HepG2 (cell line): ENCODE results near the gene SH3PXD2A. TPM values are rescaled to one million over a fixed set of nuclear protein-coding genes. Genes with fewer than 3 reads are reported as not detected.

Experiments used
- ATAC-seq: fragments of 200-7000 bp; cut with Tn5 transposase; 3 replicates; pipeline ENCODE4 v1.9.1; 2020; ENCODE audit warnings: mild to moderate bottlenecking, moderate library complexity
- BruUV-seq: library from RNA; stranded (reverse); fragments of 400-500 nt; replicated peaks from 2 replicates; lab custom pipeline; 2021; lab: Mats Ljungman, UMichigan
- CTCF ChIA-PET: fragments of 300-600 bp; formaldehyde crosslinking; extraction: SDS; loops from one replicate; lab custom pipeline; 2021; ENCODE audit warnings: low total read pairs, inconsistent platforms, low intra/inter-chr PET ratio; lab: Yijun Ruan, JAX
- POLR2A ChIA-PET: fragments of 350-600 bp; sonication (Branson Sonifier 250); formaldehyde crosslinking; loops from one replicate; lab custom pipeline; 2020; ENCODE audit warnings: antibody characterized with exemption, inconsistent platforms; lab: Yijun Ruan, JAX
- DNase-seq: peaks from one replicate; pipeline ENCODE4 v3.0.0-alpha.2; 2015; ENCODE audit warnings: low spot score
- FAIRE-seq: peaks from 3 replicates; lab custom pipeline; 2011; peaks lifted over from hg19 to GRCh38; lab: Jason Lieb, UNC
- H2AFZ ChIP-seq: one replicate; pipeline ENCODE4 v1.6.1; 2011; ENCODE audit warnings: low read length, inconsistent platforms
- H3K27ac ChIP-seq: fragments of 300-600 bp; 3 replicates; pipeline ENCODE4 v1.8.0; 2011; ENCODE audit warnings: mixed run types, mild to moderate bottlenecking, mixed read lengths, low read length, inconsistent platforms; ENCODE audit not compliant: insufficient read depth; ENCODE audit errors: extremely low read length
- H3K27me3 ChIP-seq, 2 experiments: fragments of 200-600 bp in 1 of 2; 2 replicates in 1 of 2; 3 replicates in 1 of 2; pipeline versions ENCODE4 v1.6.0 to v1.8.0; 2011; ENCODE audit warnings: low read length in 2 of 2, mild to moderate bottlenecking in 2 of 2, moderate library complexity in 2 of 2, inconsistent platforms in 1 of 2; ENCODE audit not compliant: insufficient read depth in 2 of 2, control insufficient read depth in 1 of 2
- H3K36me3 ChIP-seq, 2 experiments: fragments of 200-600 bp in 1 of 2; replicated peaks in 1 of 2; 2 replicates in 1 of 2; 3 replicates in 1 of 2; pipeline versions ENCODE4 v1.5.1 to v1.8.0; 2011; ENCODE audit warnings: low read length in 2 of 2, inconsistent platforms in 1 of 2; ENCODE audit not compliant: insufficient read depth in 2 of 2, control insufficient read depth in 1 of 2
- H3K4me1 ChIP-seq: 2 replicates; pipeline ENCODE4 v1.5.1; 2012; ENCODE audit warnings: low read length, inconsistent platforms; ENCODE audit not compliant: insufficient read depth
- H3K4me2 ChIP-seq: 2 replicates; pipeline ENCODE4 v1.6.0; 2011; ENCODE audit warnings: low read depth, low read length, inconsistent platforms
- H3K4me3 ChIP-seq, 3 experiments: fragments of 200-600 bp in 1 of 3; sonication (generic), shearing (Covaris generic) in 1 of 3; replicated peaks in 1 of 3; 2 replicates each; pipeline ENCODE4 v1.5.1; 2011 to 2016; ENCODE audit warnings: low read length in 3 of 3, inconsistent platforms in 2 of 3, low read depth in 2 of 3, mild to moderate bottlenecking in 2 of 3, control low read depth in 1 of 3, mixed read lengths in 1 of 3; ENCODE audit not compliant: insufficient read depth in 1 of 3
- H3K79me2 ChIP-seq: one replicate; pipeline ENCODE4 v1.6.1; 2011; ENCODE audit warnings: low read length, inconsistent platforms; ENCODE audit not compliant: insufficient read depth
- H3K9ac ChIP-seq: 2 replicates; pipeline ENCODE4 v1.6.0; 2011; ENCODE audit warnings: mild to moderate bottlenecking, low read depth, low read length, inconsistent platforms; ENCODE audit not compliant: insufficient read depth
- H3K9me3 ChIP-seq: 2 replicates; pipeline ENCODE4 v1.5.1; 2012; ENCODE audit warnings: mild to moderate bottlenecking, low read length
- H4K20me1 ChIP-seq: 2 replicates; pipeline ENCODE4 v1.6.0; 2011; ENCODE audit warnings: inconsistent platforms, mild to moderate bottlenecking, low read length, moderate library complexity; ENCODE audit not compliant: insufficient read depth
- BCL6 ChIP-seq: IDR thresholded peaks from 2 replicates; pipeline ENCODE4 v1.6.1; 2016; ENCODE audit warnings: missing genetic modification reagents, missing compliant biosample characterization
- IKZF4 ChIP-seq: sonication (generic); formaldehyde crosslinking; IDR thresholded peaks from 2 replicates; pipeline ENCODE4 v1.5.1; 2020; ENCODE audit warnings: borderline replicate concordance, mild to moderate bottlenecking, low read depth, missing genetic modification reagents; ENCODE audit errors: not compliant biosample characterization
- IRF2 ChIP-seq: IDR thresholded peaks from 2 replicates; pipeline ENCODE4 v1.6.1; 2018; ENCODE audit warnings: missing genetic modification reagents, missing compliant biosample characterization
- ZNF264 ChIP-seq: sonication (generic); formaldehyde crosslinking; IDR thresholded peaks from 2 replicates; pipeline ENCODE4 v1.4.0; 2020; ENCODE audit warnings: missing genetic modification reagents
- ZNF512 ChIP-seq: sonication (generic); formaldehyde crosslinking; IDR thresholded peaks from 2 replicates; pipeline ENCODE4 v1.4.0; 2020; ENCODE audit warnings: mild to moderate bottlenecking, missing genetic modification reagents
- ZNF563 ChIP-seq: sonication (generic); formaldehyde crosslinking; IDR thresholded peaks from 2 replicates; pipeline ENCODE4 v1.8.0; 2022; ENCODE audit warnings: mild to moderate bottlenecking, moderate library complexity, missing genetic modification reagents
- ZSCAN29 ChIP-seq: sonication (generic); formaldehyde crosslinking; conservative IDR thresholded peaks from 2 replicates; pipeline ENCODE4 v1.4.0; 2020; ENCODE audit warnings: mild to moderate bottlenecking, missing genetic modification reagents
- WGBS: methylation state at CpG from one replicate; pipeline ENCODE4 v1.1.6; 2017; ENCODE audit warnings: low lambda C conversion rate; 5-methylcytosine and 5-hydroxymethylcytosine counted together
- in situ Hi-C: cut with HindIII; loops from 2 replicates; pipeline ENCODE4 v1.10.0; 2017; ENCODE audit warnings: low pct_unique_long_range_greater_than_20kb; ENCODE audit not compliant: extremely low pct_ligation_motif_present
- intact Hi-C: fragments of 100-400 bp; cut with micrococcal nuclease; formaldehyde crosslinking; loops from one replicate; pipeline ENCODE4 v1.10.0; 2022; ENCODE audit not compliant: unreplicated experiment
- polyA plus RNA-seq, 8 experiments: library from polyadenylated mRNA; depleted of rRNA in 3 of 8; stranded (reverse) in 7 of 8; unstranded in 1 of 8; fragments of >200 nt; fragmentation: Illumina TruSeq in 4 of 8; extraction: Trizol in 4 of 8; gene quantifications; 2 replicates each; pipeline versions ENCODE4 v1.2.1 to v1.2.3, GENCODE V29; 2011 to 2016; ENCODE audit warnings: low read depth in 4 of 8, missing spikeins in 1 of 8, mixed read lengths in 1 of 8; ENCODE audit not compliant: insufficient read depth in 1 of 8
- total RNA-seq, 5 experiments: library from RNA; depleted of rRNA; stranded (reverse); fragments of >200 nt; fragmentation: Illumina TruSeq; extraction: Trizol; gene quantifications; 2 replicates each; pipeline ENCODE4 v1.2.3, GENCODE V29; 2016; ENCODE audit warnings: low read depth in 1 of 5
- TF ChIP-seq, protein P1 (sequence below): sonication (generic); formaldehyde crosslinking; IDR thresholded peaks from 2 replicates; pipeline ENCODE4 v1.5.0; 2020; ENCODE audit warnings: mild to moderate bottlenecking, missing genetic modification reagents
- TF ChIP-seq, protein P2 (sequence below): sonication (generic); formaldehyde crosslinking; IDR thresholded peaks from 2 replicates; pipeline ENCODE4 v1.8.0; 2022; ENCODE audit warnings: missing genetic modification reagents, mild to moderate bottlenecking, moderate library complexity, borderline replicate concordance

Gene SH3PXD2A
- total and polyA plus RNA-seq, 2 of the 13 experiments (the other 11 are each of a cell fraction or from before 2014, with no cell fraction given) = 11.1 to 11.3 TPM

- CTCF ChIA-PET = no interaction called here
- intact Hi-C loops = no loop called here
- Histone ChIP-seq H3K4me1 (no peaks in the 10 kb centered on the region), H3K27ac (no peak overlapping the region), H3K9ac (no peak overlapping the region), H3K4me3 (no peak overlapping the region), H4K20me1 (no peaks in the 10 kb centered on the region), H2AFZ (no peak overlapping the region), H3K9me3 (no peaks in the 10 kb centered on the region), H3K27me3 (no peaks in the 10 kb centered on the region), H3K4me2 (no peak overlapping the region), H3K36me3 (peaks cover 5 to 17% of the 10 kb centered on the region in 2 experiments; a peak in 4 of 5 replicates), H3K79me2 (no peaks in the 10 kb centered on the region)
- no peak for ATAC-seq
- POLR2A ChIA-PET = no interaction called here
- TF ChIP-seq BCL6 = no peak
- no peak for TF ChIP-seq ZNF264
- no peak for TF ChIP-seq IKZF4
- TF ChIP-seq ZNF563 (CRISPR knock-in tag) = no peak
- TF ChIP-seq, protein P1, sequence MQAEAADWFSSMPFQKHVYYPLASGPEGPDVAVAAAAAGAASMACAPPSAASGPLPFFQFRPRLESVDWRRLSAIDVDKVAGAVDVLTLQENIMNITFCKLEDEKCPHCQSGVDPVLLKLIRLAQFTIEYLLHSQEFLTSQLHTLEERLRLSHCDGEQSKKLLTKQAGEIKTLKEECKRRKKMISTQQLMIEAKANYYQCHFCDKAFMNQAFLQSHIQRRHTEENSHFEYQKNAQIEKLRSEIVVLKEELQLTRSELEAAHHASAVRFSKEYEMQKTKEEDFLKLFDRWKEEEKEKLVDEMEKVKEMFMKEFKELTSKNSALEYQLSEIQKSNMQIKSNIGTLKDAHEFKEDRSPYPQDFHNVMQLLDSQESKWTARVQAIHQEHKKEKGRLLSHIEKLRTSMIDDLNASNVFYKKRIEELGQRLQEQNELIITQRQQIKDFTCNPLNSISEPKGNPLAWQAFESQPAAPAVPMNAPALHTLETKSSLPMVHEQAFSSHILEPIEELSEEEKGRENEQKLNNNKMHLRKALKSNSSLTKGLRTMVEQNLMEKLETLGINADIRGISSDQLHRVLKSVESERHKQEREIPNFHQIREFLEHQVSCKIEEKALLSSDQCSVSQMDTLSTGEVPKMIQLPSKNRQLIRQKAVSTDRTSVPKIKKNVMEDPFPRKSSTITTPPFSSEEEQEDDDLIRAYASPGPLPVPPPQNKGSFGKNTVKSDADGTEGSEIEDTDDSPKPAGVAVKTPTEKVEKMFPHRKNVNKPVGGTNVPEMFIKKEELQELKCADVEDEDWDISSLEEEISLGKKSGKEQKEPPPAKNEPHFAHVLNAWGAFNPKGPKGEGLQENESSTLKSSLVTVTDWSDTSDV (CRISPR knock-in tag) = no peak
- TF ChIP-seq ZNF512 = no peak
- no peak for TF ChIP-seq IRF2 (CRISPR knock-in tag)
- TF ChIP-seq ZSCAN29 (CRISPR knock-in tag) = no peak
- TF ChIP-seq, protein P2, sequence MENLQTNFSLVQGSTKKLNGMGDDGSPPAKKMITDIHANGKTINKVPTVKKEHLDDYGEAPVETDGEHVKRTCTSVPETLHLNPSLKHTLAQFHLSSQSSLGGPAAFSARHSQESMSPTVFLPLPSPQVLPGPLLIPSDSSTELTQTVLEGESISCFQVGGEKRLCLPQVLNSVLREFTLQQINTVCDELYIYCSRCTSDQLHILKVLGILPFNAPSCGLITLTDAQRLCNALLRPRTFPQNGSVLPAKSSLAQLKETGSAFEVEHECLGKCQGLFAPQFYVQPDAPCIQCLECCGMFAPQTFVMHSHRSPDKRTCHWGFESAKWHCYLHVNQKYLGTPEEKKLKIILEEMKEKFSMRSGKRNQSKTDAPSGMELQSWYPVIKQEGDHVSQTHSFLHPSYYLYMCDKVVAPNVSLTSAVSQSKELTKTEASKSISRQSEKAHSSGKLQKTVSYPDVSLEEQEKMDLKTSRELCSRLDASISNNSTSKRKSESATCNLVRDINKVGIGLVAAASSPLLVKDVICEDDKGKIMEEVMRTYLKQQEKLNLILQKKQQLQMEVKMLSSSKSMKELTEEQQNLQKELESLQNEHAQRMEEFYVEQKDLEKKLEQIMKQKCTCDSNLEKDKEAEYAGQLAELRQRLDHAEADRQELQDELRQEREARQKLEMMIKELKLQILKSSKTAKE (CRISPR knock-in tag) = no peak
- no TSS peak for BruUV-seq
- DNase-seq = no peak
- in situ Hi-C loops = no loop called here
- no peak for FAIRE-seq
- 100% methylated on average over 1 of the region's 1 CpG for WGBS
Measured at GRCh38 chr10:103877861-103878260, 22.5 kb upstream of the SH3PXD2A start.
